HG03135 (cell line): Measurements from ENCODE around the gene WDR4.
"Not testable (repeated sequence)": the region's sequence is repeated elsewhere in the genome, so short reads cannot be mapped to it uniquely, and the experiment has no call there.

Experiments used
- ATAC-seq: cut with Tn5 transposase; IDR thresholded peaks from one replicate; pipeline ENCODE4 v1.9.1; 2021; ENCODE audit warnings: mild to moderate bottlenecking, moderate library complexity; ENCODE audit not compliant: unreplicated experiment

WDR4 gene

GRCh38 chr21:42854246-42855010 lies 24.9 kb downstream of the WDR4 start:
- ATAC-seq = no peak

GRCh38 chr21:42853621-42854020 lies 25.7 kb downstream of the WDR4 start:
- no peak for ATAC-seq

- ATAC-seq = no peak
Measured at GRCh38 chr21:42852925-42853570, 26.3 kb downstream of the WDR4 start.

GRCh38 chr21:42851812-42852665 lies 27.3 kb downstream of the WDR4 start:
- ATAC-seq = no peak

GRCh38 chr21:42850866-42851391 lies 28.4 kb downstream of the WDR4 start:
- no peak for ATAC-seq

- ATAC-seq = no peak
Measured at GRCh38 chr21:42850463-42850862, 28.9 kb downstream of the WDR4 start.

- ATAC-seq = no peak
Measured at GRCh38 chr21:42849759-42850412, 29.5 kb downstream of the WDR4 start.

- no peak for ATAC-seq
Measured at GRCh38 chr21:42848932-42849758, 30.2 kb downstream of the WDR4 start.

GRCh38 chr21:42848144-42848931 lies 31.0 kb downstream of the WDR4 start:
- ATAC-seq = not testable (repeated sequence)

- no peak for ATAC-seq
Measured at GRCh38 chr21:42847726-42848125, 31.6 kb downstream of the WDR4 start.

GRCh38 chr21:42847051-42847707 lies 32.2 kb downstream of the WDR4 start:
- no peak for ATAC-seq

- ATAC-seq = no peak
Measured at GRCh38 chr21:42846221-42846620, 33.1 kb downstream of the WDR4 start.

GRCh38 chr21:42845296-42845965 lies 33.9 kb downstream of the WDR4 start:
- ATAC-seq = no peak

GRCh38 chr21:42844411-42845113 lies 34.8 kb downstream of the WDR4 start:
- no peak for ATAC-seq

GRCh38 chr21:42843056-42843455 lies 36.3 kb downstream of the WDR4 start:
- no peak for ATAC-seq

GRCh38 chr21:42841916-42842655 lies 37.3 kb downstream of the WDR4 start:
- ATAC-seq = not testable (repeated sequence)
